Measurements from ENCODE around the gene PELI1. TPM values are rescaled to one million over a fixed set of nuclear protein-coding genes. Genes with fewer than 3 reads are reported as not detected.

Gene PELI1
- 10 to 100 TPM; 21.7 to 56.7 (median 34.3) TPM for total RNA-seq

- TF ChIP-seq, protein P1, sequence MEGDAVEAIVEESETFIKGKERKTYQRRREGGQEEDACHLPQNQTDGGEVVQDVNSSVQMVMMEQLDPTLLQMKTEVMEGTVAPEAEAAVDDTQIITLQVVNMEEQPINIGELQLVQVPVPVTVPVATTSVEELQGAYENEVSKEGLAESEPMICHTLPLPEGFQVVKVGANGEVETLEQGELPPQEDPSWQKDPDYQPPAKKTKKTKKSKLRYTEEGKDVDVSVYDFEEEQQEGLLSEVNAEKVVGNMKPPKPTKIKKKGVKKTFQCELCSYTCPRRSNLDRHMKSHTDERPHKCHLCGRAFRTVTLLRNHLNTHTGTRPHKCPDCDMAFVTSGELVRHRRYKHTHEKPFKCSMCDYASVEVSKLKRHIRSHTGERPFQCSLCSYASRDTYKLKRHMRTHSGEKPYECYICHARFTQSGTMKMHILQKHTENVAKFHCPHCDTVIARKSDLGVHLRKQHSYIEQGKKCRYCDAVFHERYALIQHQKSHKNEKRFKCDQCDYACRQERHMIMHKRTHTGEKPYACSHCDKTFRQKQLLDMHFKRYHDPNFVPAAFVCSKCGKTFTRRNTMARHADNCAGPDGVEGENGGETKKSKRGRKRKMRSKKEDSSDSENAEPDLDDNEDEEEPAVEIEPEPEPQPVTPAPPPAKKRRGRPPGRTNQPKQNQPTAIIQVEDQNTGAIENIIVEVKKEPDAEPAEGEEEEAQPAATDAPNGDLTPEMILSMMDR (IDR thresholded peaks at IDR 0.05), result no peak
- peak; percentile 97 for ATAC-seq (ENCODE audit: low FRiP score)
These were observed at the start of gene PELI1 for GRCh38 chr2:64144057-64145013. Gene PELI1, minus strand, starts transcription at chr2:64144420. Its CDS starts 36,110 bp downstream, at chr2:64108310.

GRCh38 chr2:64193491-64193890, 49.3 kb upstream of the PELI1 start:
- TF ChIP-seq, protein P1 (IDR thresholded peaks at IDR 0.05), result no peak
- no peak for DNase-seq (ENCODE audit: low spot score)
- ATAC-seq (ENCODE audit: low FRiP score), result no peak

More at GRCh38 chr2:64144057-64145013, at the start of gene PELI1:
- DNase-seq (ENCODE audit: low spot score), result peak; percentile 92

DNA sequence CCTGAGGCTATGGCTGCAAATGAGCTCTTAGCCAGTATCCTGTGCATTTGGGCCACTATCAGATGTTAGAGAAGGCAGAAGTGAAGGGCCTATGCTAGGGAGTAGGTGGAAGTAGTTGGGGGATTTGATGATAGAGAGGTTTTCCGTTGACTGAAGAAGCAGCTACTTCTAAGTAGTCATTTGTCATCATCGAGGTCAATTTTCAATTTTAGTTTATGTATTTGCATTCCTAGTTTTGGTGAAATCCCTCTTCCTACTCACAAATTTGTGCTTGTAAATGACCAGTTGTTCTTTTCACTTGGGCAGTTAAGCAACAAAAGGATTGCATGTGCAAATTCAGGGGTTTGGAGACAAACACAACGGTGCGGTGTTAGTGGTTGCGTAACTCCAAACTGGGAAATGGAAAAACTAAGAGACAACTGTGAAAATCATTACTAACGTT, 48.5 kb upstream of the PELI1 start:
- DNase-seq (ENCODE audit: low spot score) (no peak), ATAC-seq (ENCODE audit: low FRiP score) (no peak)
- TF ChIP-seq, protein P1 (IDR thresholded peaks at IDR 0.05), result no peak

- DNase-seq (ENCODE audit: low spot score) (no peak), ATAC-seq (ENCODE audit: low FRiP score) (no peak)
- TF ChIP-seq, protein P1 (IDR thresholded peaks at IDR 0.05), result no peak
These were observed 47.9 kb upstream of the PELI1 start for GRCh38 chr2:64192125-64192479.

DNA sequence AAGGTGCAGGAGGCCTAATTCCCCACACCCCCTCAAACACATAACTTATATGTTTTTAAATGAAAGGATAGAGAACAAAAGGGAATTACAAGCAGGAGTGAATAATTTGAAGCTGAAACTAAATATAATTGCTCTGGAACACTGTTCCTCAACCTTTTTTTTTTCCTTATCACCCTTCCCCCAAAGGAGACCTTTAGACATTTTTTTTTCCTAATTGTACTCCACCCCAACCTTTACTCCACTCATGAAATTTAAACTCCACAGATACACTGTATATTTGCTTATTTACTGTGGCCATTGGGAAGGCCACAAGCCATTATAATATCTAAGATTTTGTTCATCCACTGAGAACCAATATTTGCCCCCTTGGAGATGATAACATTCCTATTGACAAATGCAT, 45.4 kb upstream of the PELI1 start:
- no peak for ATAC-seq (ENCODE audit: low FRiP score)
- no peak for DNase-seq (ENCODE audit: low spot score)

DNA sequence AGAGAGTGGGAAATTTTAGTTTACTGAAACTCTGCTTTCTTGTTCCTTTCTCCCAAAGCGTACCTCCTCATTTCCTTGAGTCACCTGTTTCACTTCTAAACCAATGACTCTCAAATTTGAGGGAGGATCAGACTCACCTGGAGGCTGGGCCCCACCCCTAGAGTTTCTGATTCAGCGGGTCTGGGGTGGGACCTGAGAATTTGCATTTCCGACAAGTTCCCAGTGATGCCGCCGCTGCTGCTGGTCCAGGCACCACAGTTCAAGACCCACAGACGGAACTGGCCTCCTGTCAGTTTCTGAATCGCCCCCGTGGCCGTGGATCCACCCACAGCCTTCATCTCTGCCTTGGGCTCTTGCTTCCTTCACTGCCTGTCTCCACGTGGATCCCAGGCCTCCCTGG, 44.9 kb upstream of the PELI1 start:
- DNase-seq (ENCODE audit: low spot score) (no peak), ATAC-seq (ENCODE audit: low FRiP score) (no peak)
- TF ChIP-seq, protein P1 (IDR thresholded peaks at IDR 0.05), result no peak

More for the DNA sequence above, 45.4 kb upstream of the PELI1 start:
- TF ChIP-seq, protein P1 (IDR thresholded peaks at IDR 0.05), result no peak

All from omental fat pad (tissue), 4 donors.